ENCODE results near the gene LSM10. TPM values are rescaled to one million over a fixed set of nuclear protein-coding genes. Genes with fewer than 3 reads are reported as not detected.

Gene LSM10
- total RNA-seq, 4 donors from 2014 or later, result 19.1 to 52.7 (median 49.0) TPM

- DNase-seq, result no peak
- Histone ChIP-seq H3K27me3 (no peaks in the 10 kb centered on the region), H3K4me3 (replicated peaks in 1 of 3) (no peak overlapping the region), H3K4me1 (peaks cover 27 to 41% of the 10 kb centered on the region in 2 donors), H3K9me3 (no peaks in the 10 kb centered on the region), H3K36me3 (peaks cover 20 to 46% of the 10 kb centered on the region in 2 donors), H3K27ac (no peak overlapping the region)
- TF ChIP-seq POLR2A (IDR thresholded peaks at IDR 0.05) (no peak), CTCF (IDR thresholded peaks at IDR 0.05) (no peak)
- WGBS, 2 donors, result 96 to 98% methylated on average over 5 to 7 of the region's 8 CpGs
- intact Hi-C loops (cut with DNase I), result no loop called here
Measured at GRCh38 chr1:36346741-36347370, 50.9 kb downstream of the LSM10 start.

- no peak for DNase-seq
- intact Hi-C loops (cut with DNase I), result no loop called here
Measured at GRCh38 chr1:36345353-36345752, 52.4 kb downstream of the LSM10 start.

GRCh38 chr1:36344395-36344680 lies 53.4 kb downstream of the LSM10 start:
- intact Hi-C loops (cut with DNase I), result no loop called here
- Histone ChIP-seq H3K9me3 (no peaks in the 10 kb centered on the region), H3K4me1 (peaks cover 2 to 22% of the 10 kb centered on the region in 2 donors), H3K36me3 (peaks cover 33 to 57% of the 10 kb centered on the region in 2 donors), H3K27ac (no peak overlapping the region), H3K27me3 (no peaks in the 10 kb centered on the region), H3K4me3 (replicated peaks in 1 of 3) (no peak overlapping the region)
- TF ChIP-seq CTCF (IDR thresholded peaks at IDR 0.05) (no peak), POLR2A (IDR thresholded peaks at IDR 0.05) (no peak)
- 83 to 91% methylated on average over 8 of the region's 8 CpGs for WGBS, 2 donors
- DNase-seq, result no peak

More at GRCh38 chr1:36345353-36345752, 52.4 kb downstream of the LSM10 start:
- H3K4me1 ChIP-seq, result peaks cover 12 to 25% of the 10 kb centered on the region in 2 donors
- no peak overlapping the region for H3K4me3 ChIP-seq (replicated peaks in 1 of 3)
- TF ChIP-seq CTCF (IDR thresholded peaks at IDR 0.05) (no peak), POLR2A (IDR thresholded peaks at IDR 0.05) (no peak)
- H3K36me3 ChIP-seq, result peaks cover 28 to 57% of the 10 kb centered on the region in 2 donors
- WGBS, 2 donors, result 89 to 98% methylated on average over 6 to 7 of the region's 7 CpGs
- no peak overlapping the region for H3K27ac ChIP-seq
- H3K9me3 ChIP-seq, result no peaks in the 10 kb centered on the region
- H3K27me3 ChIP-seq, result no peaks in the 10 kb centered on the region

GRCh38 chr1:36343651-36344394 lies 53.9 kb downstream of the LSM10 start:
- no peaks in the 10 kb centered on the region for H3K9me3 ChIP-seq
- DNase-seq, result peak in 1 of 2 donors; percentile 24
- H3K27ac ChIP-seq, result peak overlapping the region in 1 of 3 donors; percentile 54
- no peak overlapping the region for H3K4me3 ChIP-seq (replicated peaks in 1 of 3)
- intact Hi-C loops (cut with DNase I), result loop anchor here (2.0 kb wide), 1 partner anchor 77 kb away; no protein-coding TSS in a partner anchor
- peaks cover 4 to 22% of the 10 kb centered on the region in 2 donors for H3K4me1 ChIP-seq
- no peak for TF ChIP-seq CTCF (IDR thresholded peaks at IDR 0.05)
- 92% methylated on average over 8 to 20 of the region's 24 CpGs for WGBS, 2 donors
- peaks cover 33 to 57% of the 10 kb centered on the region in 2 donors for H3K36me3 ChIP-seq
- H3K27me3 ChIP-seq, result no peaks in the 10 kb centered on the region

Small RNAs within 50 kb of the gene (small RNA-seq; reads per million reads assigned to genes)
- gene RNU4-27P (not detected), gene SNORA63C (3.0 reads per million, percentile 74 among the genes with 10 or more reads in this experiment)

Other genes with a start within 250 kb of the LSM10 start
- gene TRAPPC3, start 248.4 kb downstream of the LSM10 start, total RNA-seq, result 100 to 1,000 TPM; 101 to 156 (median 148) TPM
- 10 to 100 TPM; 63.6 to 75.0 (median 68.7) TPM for gene MAP7D1, start 241.7 kb downstream of the LSM10 start, total RNA-seq
- 100 to 1,000 TPM in 3 of 4 donors, 10 to 100 TPM in 1; 88.9 to 129 (median 115) TPM for gene THRAP3, start 173.5 kb downstream of the LSM10 start, total RNA-seq
- gene SH3D21, start 91.5 kb downstream of the LSM10 start, total RNA-seq, result 10 to 100 TPM; 10.7 to 25.1 (median 16.9) TPM
- 10 to 100 TPM; 30.7 to 71.5 (median 52.5) TPM for gene EVA1B, start 74.3 kb downstream of the LSM10 start, total RNA-seq
- gene STK40, start 12.0 kb downstream of the LSM10 start, total RNA-seq, result 10 to 100 TPM; 37.0 to 61.1 (median 50.9) TPM
- gene OSCP1, start 52.5 kb upstream of the LSM10 start, total RNA-seq, result 10 to 100 TPM; 15.2 to 31.9 (median 19.5) TPM
- 10 to 100 TPM; 45.6 to 85.9 (median 56.3) TPM for gene MRPS15, start 66.5 kb upstream of the LSM10 start, total RNA-seq
- 1 to 10 TPM; 3.5 to 7.9 (median 7.1) TPM for gene CSF3R, start 85.0 kb upstream of the LSM10 start, total RNA-seq